ENCODE results near the gene JAZF1.

JAZF1 gene

GRCh38 chr7:28174901-28175661 lies 5.5 kb downstream of the JAZF1 start:
- Histone ChIP-seq H3K36me3 (ENCODE audit: insufficient read depth, low read length) (no peaks in the 10 kb centered on the region), H3K9me3 (replicated peaks; ENCODE audit: low read length) (no peaks in the 10 kb centered on the region), H3K4me1 (ENCODE audit: control insufficient read depth, insufficient read depth, low read length) (peaks cover 8% of the 10 kb centered on the region), H3K9ac (ENCODE audit: low read depth, low read length) (no peak overlapping the region), H3K27me3 (ENCODE audit: control insufficient read depth, insufficient read depth, low read length) (no peaks in the 10 kb centered on the region), H3K4me3 (ENCODE audit: low read length) (no peak overlapping the region), H3K4me2 (ENCODE audit: low read length) (no peak overlapping the region)

- Histone ChIP-seq H3K4me2 (ENCODE audit: low read length) (no peak overlapping the region), H3K36me3 (ENCODE audit: insufficient read depth, low read length) (no peaks in the 10 kb centered on the region), H3K9me3 (replicated peaks; ENCODE audit: low read length) (no peaks in the 10 kb centered on the region), H3K4me1 (ENCODE audit: control insufficient read depth, insufficient read depth, low read length) (peaks cover 8% of the 10 kb centered on the region), H3K4me3 (ENCODE audit: low read length) (no peak overlapping the region), H3K27me3 (ENCODE audit: control insufficient read depth, insufficient read depth, low read length) (no peaks in the 10 kb centered on the region), H3K9ac (ENCODE audit: low read depth, low read length) (no peak overlapping the region)
Observed at GRCh38 chr7:28174442-28174841, 6.2 kb downstream of the JAZF1 start.

GRCh38 chr7:28173531-28173930 lies 7.1 kb downstream of the JAZF1 start:
- Histone ChIP-seq H3K9ac (ENCODE audit: low read depth, low read length) (no peak overlapping the region), H3K4me1 (ENCODE audit: control insufficient read depth, insufficient read depth, low read length) (peaks cover 1% of the 10 kb centered on the region), H3K36me3 (ENCODE audit: insufficient read depth, low read length) (no peaks in the 10 kb centered on the region), H3K9me3 (replicated peaks; ENCODE audit: low read length) (no peaks in the 10 kb centered on the region), H3K27me3 (ENCODE audit: control insufficient read depth, insufficient read depth, low read length) (no peaks in the 10 kb centered on the region), H3K4me3 (ENCODE audit: low read length) (no peak overlapping the region), H3K4me2 (ENCODE audit: low read length) (no peak overlapping the region)

GRCh38 chr7:28172958-28173357 lies 7.6 kb downstream of the JAZF1 start:
- H3K27me3 ChIP-seq (ENCODE audit: control insufficient read depth, insufficient read depth, low read length) = no peaks in the 10 kb centered on the region
- no peaks in the 10 kb centered on the region for H3K4me1 ChIP-seq (ENCODE audit: control insufficient read depth, insufficient read depth, low read length)
- H3K9ac ChIP-seq (ENCODE audit: low read depth, low read length) = no peak overlapping the region
- no peaks in the 10 kb centered on the region for H3K9me3 ChIP-seq (replicated peaks; ENCODE audit: low read length)
- no peak overlapping the region for H3K4me3 ChIP-seq (ENCODE audit: low read length)
- no peaks in the 10 kb centered on the region for H3K36me3 ChIP-seq (ENCODE audit: insufficient read depth, low read length)
- H3K4me2 ChIP-seq (ENCODE audit: low read length) = no peak overlapping the region

GRCh38 chr7:28170701-28171100 lies 9.9 kb downstream of the JAZF1 start:
- H3K36me3 ChIP-seq (ENCODE audit: insufficient read depth, low read length) = no peaks in the 10 kb centered on the region
- H3K4me1 ChIP-seq (ENCODE audit: control insufficient read depth, insufficient read depth, low read length) = peaks cover 17% of the 10 kb centered on the region
- no peak overlapping the region for H3K4me2 ChIP-seq (ENCODE audit: low read length)
- H3K4me3 ChIP-seq (ENCODE audit: low read length) = no peak overlapping the region
- H3K9me3 ChIP-seq (replicated peaks; ENCODE audit: low read length) = no peaks in the 10 kb centered on the region
- H3K9ac ChIP-seq (ENCODE audit: low read depth, low read length) = no peak overlapping the region
- H3K27me3 ChIP-seq (ENCODE audit: control insufficient read depth, insufficient read depth, low read length) = no peaks in the 10 kb centered on the region

- Histone ChIP-seq H3K4me1 (ENCODE audit: control insufficient read depth, insufficient read depth, low read length) (peaks cover 24% of the 10 kb centered on the region), H3K4me2 (ENCODE audit: low read length) (no peak overlapping the region), H3K9ac (ENCODE audit: low read depth, low read length) (no peak overlapping the region), H3K27me3 (ENCODE audit: control insufficient read depth, insufficient read depth, low read length) (no peaks in the 10 kb centered on the region), H3K36me3 (ENCODE audit: insufficient read depth, low read length) (no peaks in the 10 kb centered on the region), H3K4me3 (ENCODE audit: low read length) (no peak overlapping the region), H3K9me3 (replicated peaks; ENCODE audit: low read length) (no peaks in the 10 kb centered on the region)
Observed at GRCh38 chr7:28169230-28169629, 11.4 kb downstream of the JAZF1 start.

GRCh38 chr7:28168393-28169158 lies 12.0 kb downstream of the JAZF1 start:
- no peaks in the 10 kb centered on the region for H3K36me3 ChIP-seq (ENCODE audit: insufficient read depth, low read length)
- H3K4me2 ChIP-seq (ENCODE audit: low read length) = no peak overlapping the region
- H3K4me3 ChIP-seq (ENCODE audit: low read length) = no peak overlapping the region
- H3K9ac ChIP-seq (ENCODE audit: low read depth, low read length) = no peak overlapping the region
- H3K9me3 ChIP-seq (replicated peaks; ENCODE audit: low read length) = no peaks in the 10 kb centered on the region
- peaks cover 31% of the 10 kb centered on the region for H3K4me1 ChIP-seq (ENCODE audit: control insufficient read depth, insufficient read depth, low read length)
- no peaks in the 10 kb centered on the region for H3K27me3 ChIP-seq (ENCODE audit: control insufficient read depth, insufficient read depth, low read length)

- Histone ChIP-seq H3K4me1 (ENCODE audit: control insufficient read depth, insufficient read depth, low read length) (peaks cover 32% of the 10 kb centered on the region), H3K27me3 (ENCODE audit: control insufficient read depth, insufficient read depth, low read length) (no peaks in the 10 kb centered on the region), H3K4me2 (ENCODE audit: low read length) (peak overlapping the region; percentile 54), H3K4me3 (ENCODE audit: low read length) (peak overlapping the region; percentile 42), H3K36me3 (ENCODE audit: insufficient read depth, low read length) (no peaks in the 10 kb centered on the region), H3K9me3 (replicated peaks; ENCODE audit: low read length) (no peaks in the 10 kb centered on the region), H3K9ac (ENCODE audit: low read depth, low read length) (peak overlapping the region; percentile 40)
Observed at GRCh38 chr7:28166982-28167715, 13.4 kb downstream of the JAZF1 start.

GRCh38 chr7:28165961-28166955 lies 14.3 kb downstream of the JAZF1 start:
- H3K4me1 ChIP-seq (ENCODE audit: control insufficient read depth, insufficient read depth, low read length) = peaks cover 32% of the 10 kb centered on the region

GRCh38 chr7:28165261-28165660 lies 15.3 kb downstream of the JAZF1 start:
- H3K27me3 ChIP-seq (ENCODE audit: control insufficient read depth, insufficient read depth, low read length) = no peaks in the 10 kb centered on the region
- no peaks in the 10 kb centered on the region for H3K36me3 ChIP-seq (ENCODE audit: insufficient read depth, low read length)
- peak overlapping the region; percentile 24 for H3K9ac ChIP-seq (ENCODE audit: low read depth, low read length)
- peak overlapping the region; percentile 54 for H3K4me2 ChIP-seq (ENCODE audit: low read length)
- no peak overlapping the region for H3K4me3 ChIP-seq (ENCODE audit: low read length)
- no peaks in the 10 kb centered on the region for H3K9me3 ChIP-seq (replicated peaks; ENCODE audit: low read length)
- peaks cover 39% of the 10 kb centered on the region for H3K4me1 ChIP-seq (ENCODE audit: control insufficient read depth, insufficient read depth, low read length)

More at GRCh38 chr7:28165961-28166955, 14.3 kb downstream of the JAZF1 start:
- H3K27me3 ChIP-seq (ENCODE audit: control insufficient read depth, insufficient read depth, low read length) = no peaks in the 10 kb centered on the region
- peak overlapping the region; percentile 54 for H3K4me2 ChIP-seq (ENCODE audit: low read length)
- no peaks in the 10 kb centered on the region for H3K36me3 ChIP-seq (ENCODE audit: insufficient read depth, low read length)
- no peaks in the 10 kb centered on the region for H3K9me3 ChIP-seq (replicated peaks; ENCODE audit: low read length)
- H3K9ac ChIP-seq (ENCODE audit: low read depth, low read length) = peak overlapping the region; percentile 40
- peak overlapping the region; percentile 42 for H3K4me3 ChIP-seq (ENCODE audit: low read length)

Measured in skeletal muscle satellite cell (primary cell).